ENCODE data around the gene GREB1.

GREB1 gene

DNA sequence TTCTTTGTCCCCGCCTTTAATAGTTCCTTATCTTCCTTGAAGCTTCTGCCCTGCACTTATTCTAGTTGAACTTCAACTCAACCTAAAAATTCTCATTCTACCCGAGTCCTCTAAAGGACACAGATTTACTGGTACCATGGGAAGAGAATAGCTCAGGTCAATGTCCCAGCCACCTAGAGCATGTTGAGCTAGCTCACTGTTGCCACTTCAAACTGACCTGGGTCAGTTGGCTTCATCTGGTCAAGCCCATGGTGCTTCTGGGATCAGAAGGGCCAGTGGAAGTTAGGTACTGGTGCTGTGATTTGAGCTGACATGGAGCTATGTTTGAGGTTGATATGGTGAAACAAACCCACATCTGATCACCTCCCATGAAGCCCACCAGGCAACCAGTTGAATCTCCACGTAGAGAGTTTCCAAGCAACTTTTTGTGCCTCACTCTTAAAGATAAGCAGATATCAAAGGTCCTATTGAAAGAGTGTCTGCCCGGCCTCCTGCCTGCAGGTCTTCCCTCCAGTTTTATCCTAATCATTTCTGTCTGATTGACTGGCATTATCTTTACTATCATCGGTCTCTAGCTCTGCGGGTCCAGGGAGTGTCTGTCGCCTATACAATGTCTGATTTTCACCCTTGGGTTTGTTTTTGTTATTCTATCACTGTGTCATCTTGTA, 17.2 kb downstream of the GREB1 start:
- in situ Hi-C loops (cut with MboI; ENCODE audit: low pct_unique_long_range_greater_than_20kb, low sequenced_read_pairs) = no loop called here
- DNase-seq = no peak

- in situ Hi-C loops (cut with MboI; ENCODE audit: low pct_unique_long_range_greater_than_20kb, low sequenced_read_pairs) = no loop called here
- no peak for DNase-seq
Observed at GRCh38 chr2:11551569-11552259, 17.9 kb downstream of the GREB1 start.

DNA sequence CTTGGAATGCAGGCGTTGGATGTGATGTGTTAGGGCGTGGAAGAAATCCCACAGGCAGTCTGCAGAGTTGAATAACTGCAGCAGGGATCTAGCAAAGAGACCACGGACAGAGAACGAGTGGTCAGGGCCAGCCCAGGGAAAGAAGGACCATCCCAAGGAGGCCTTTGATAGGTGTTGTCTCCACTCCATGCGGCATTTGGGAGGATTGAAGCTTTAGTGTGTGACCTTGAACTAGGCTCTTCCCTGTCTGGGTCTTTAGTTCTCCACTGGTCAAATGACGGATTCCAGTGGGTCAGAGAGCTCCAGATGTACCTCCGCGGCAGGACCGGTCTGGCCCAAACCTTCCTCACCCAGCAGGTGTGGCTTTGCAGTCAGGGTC, 18.4 kb downstream of the GREB1 start:
- DNase-seq = no peak
- in situ Hi-C loops (cut with MboI; ENCODE audit: low pct_unique_long_range_greater_than_20kb, low sequenced_read_pairs) = no loop called here

- in situ Hi-C loops (cut with MboI; ENCODE audit: low pct_unique_long_range_greater_than_20kb, low sequenced_read_pairs) = no loop called here
- DNase-seq = peak; percentile 46
Observed at GRCh38 chr2:11553661-11554398, 20.0 kb downstream of the GREB1 start.

GRCh38 chr2:11554399-11554716, 20.5 kb downstream of the GREB1 start:
- in situ Hi-C loops (cut with MboI; ENCODE audit: low pct_unique_long_range_greater_than_20kb, low sequenced_read_pairs) = no loop called here
- no peak for DNase-seq

DNA sequence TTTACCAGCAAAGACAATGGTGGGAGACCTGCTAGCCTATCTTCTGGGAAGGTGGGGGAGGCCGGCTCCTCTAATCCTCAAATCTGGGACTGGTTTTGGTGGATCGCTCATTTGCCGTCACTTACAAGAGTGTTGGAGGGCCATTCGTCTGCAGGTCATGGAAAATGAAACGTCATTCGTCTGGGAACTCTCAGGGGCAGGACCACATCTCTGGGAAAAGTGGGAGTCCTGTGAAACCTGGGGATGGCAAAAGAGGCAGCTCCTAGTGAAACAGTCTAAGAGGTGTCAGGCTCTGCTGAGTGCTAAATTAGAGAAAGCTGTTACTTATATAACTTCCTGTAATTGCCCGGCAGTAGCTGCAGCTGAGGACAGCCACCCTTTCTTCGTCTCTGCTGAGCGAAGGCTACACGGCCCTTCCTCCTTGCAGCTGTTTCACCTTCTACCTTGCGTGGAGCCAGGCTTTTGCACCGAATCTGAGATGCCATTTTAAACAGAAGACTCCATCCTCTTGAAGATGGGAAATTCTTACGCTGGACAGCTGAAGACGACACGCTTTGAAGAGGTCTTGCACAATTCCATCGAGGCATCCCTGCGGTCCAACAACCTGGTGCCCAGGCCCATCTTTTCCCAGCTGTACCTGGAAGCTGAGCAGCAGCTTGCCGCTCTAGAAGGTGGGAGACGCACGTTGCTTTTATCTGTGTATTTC, 22.4 kb downstream of the GREB1 start:
- in situ Hi-C loops (cut with MboI; ENCODE audit: low pct_unique_long_range_greater_than_20kb, low sequenced_read_pairs) = no loop called here
- no peak for DNase-seq

DNA sequence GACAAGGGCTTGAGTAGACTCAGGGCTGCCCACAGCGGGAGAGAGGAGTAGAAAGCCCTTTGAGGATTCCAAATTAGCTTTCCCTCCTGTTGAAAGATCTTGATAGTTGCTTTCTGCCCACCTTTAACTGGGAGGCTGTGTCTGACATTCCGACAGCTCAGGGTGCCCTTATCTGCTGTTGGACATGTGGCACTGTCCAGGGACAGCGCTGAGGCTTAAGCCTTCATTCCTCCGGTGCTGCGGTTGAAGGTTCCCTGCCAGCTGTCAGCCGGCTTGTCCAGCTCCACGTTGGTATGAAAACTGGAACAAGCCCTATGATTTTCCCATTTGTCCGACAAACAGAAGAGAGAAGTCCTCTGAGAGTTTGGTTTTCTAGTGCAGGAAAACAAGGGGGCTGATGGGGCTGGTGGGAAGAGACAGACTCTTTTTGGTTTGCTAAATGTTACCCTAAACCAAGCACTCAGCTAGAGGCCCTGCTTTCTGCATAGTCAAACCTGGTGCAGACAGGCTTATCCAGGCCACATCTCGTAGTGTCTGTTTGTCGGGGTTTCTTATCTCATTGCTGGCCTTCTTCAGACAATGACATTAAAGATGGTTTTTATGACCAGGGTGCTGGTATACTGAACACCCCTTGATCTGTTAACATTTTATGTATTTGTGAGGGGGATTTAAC, 24.5 kb downstream of the GREB1 start:
- DNase-seq = no peak
- in situ Hi-C loops (cut with MboI; ENCODE audit: low pct_unique_long_range_greater_than_20kb, low sequenced_read_pairs) = no loop called here

DNA sequence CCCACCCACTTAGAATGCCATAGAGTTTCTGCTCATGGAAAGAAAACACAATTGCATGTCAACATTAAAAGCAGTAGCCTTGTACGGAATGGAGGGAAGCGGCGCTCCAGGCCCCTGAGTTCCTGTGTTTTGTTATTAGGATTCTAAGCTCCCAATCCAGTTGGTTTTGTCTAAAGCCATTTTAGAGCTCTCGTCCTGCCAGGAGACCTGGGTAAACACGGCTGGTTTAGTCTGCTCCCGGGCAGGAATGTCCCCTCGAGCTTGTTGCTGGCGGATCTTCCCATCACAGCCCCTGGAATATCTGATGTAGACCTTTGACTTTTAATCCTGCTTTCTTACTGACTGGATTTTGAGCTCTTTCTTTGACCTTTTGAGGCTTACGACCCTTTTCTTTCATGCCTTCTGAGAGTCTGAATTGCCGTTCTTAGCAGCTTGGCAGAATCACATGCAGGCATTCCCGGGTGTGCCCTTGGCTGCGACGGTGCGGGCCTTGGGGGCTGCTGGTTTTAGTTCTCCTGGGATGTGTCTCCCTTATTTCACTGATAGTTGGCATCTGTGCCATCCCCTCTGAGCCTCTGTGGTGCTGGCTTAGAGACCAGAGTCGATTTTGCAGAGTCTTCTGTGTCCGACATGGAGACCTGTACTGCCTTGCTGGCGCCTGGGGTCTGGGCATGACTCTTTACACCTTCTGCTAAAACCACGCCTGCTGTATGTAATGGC, 25.4 kb downstream of the GREB1 start:
- DNase-seq = no peak
- in situ Hi-C loops (cut with MboI; ENCODE audit: low pct_unique_long_range_greater_than_20kb, low sequenced_read_pairs) = no loop called here

DNA sequence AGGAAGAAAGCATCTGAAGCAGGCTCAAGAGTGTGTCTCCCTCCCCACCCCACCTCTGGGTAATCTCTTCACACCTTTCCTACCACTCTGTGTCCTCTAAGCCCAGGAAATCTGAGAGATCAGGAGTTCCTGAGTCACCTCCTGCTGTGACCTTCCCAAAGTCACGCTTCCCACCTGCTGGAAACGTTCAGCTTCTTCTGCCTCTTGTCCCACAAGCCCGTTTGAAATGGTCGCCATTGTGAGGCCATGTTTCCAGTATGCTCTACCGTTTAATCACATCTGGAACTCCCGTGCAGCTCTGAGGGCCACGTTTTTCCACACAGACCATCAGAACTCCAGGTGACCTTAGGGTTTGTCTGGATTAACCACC, 25.9 kb downstream of the GREB1 start:
- in situ Hi-C loops (cut with MboI; ENCODE audit: low pct_unique_long_range_greater_than_20kb, low sequenced_read_pairs) = no loop called here
- no peak for DNase-seq

GRCh38 chr2:11560806-11561205, 27.0 kb downstream of the GREB1 start:
- in situ Hi-C loops (cut with MboI; ENCODE audit: low pct_unique_long_range_greater_than_20kb, low sequenced_read_pairs) = no loop called here
- DNase-seq = no peak

GRCh38 chr2:11562011-11562410, 28.2 kb downstream of the GREB1 start:
- no peak for DNase-seq
- in situ Hi-C loops (cut with MboI; ENCODE audit: low pct_unique_long_range_greater_than_20kb, low sequenced_read_pairs) = no loop called here

DNA sequence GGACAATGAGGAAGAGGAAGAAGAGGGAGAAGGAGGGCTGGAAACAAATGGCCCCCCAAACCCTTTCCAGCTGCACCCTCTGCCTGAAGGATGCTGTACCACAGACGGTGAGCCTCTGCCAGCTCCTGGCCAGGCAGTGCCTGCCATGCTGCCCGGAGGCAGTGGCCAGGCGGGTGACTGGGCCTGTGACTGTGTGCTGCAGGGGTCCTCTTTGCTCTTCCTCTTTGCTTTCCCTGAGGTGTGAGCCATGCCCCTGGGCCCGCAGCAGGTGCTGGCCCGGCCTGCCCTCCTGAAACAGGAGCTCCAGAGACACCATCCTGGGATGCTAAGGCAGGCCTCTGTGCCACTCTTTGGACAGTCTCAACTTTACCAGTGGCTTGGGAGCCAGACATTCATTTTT, 28.6 kb downstream of the GREB1 start:
- DNase-seq = no peak
- in situ Hi-C loops (cut with MboI; ENCODE audit: low pct_unique_long_range_greater_than_20kb, low sequenced_read_pairs) = no loop called here

DNA sequence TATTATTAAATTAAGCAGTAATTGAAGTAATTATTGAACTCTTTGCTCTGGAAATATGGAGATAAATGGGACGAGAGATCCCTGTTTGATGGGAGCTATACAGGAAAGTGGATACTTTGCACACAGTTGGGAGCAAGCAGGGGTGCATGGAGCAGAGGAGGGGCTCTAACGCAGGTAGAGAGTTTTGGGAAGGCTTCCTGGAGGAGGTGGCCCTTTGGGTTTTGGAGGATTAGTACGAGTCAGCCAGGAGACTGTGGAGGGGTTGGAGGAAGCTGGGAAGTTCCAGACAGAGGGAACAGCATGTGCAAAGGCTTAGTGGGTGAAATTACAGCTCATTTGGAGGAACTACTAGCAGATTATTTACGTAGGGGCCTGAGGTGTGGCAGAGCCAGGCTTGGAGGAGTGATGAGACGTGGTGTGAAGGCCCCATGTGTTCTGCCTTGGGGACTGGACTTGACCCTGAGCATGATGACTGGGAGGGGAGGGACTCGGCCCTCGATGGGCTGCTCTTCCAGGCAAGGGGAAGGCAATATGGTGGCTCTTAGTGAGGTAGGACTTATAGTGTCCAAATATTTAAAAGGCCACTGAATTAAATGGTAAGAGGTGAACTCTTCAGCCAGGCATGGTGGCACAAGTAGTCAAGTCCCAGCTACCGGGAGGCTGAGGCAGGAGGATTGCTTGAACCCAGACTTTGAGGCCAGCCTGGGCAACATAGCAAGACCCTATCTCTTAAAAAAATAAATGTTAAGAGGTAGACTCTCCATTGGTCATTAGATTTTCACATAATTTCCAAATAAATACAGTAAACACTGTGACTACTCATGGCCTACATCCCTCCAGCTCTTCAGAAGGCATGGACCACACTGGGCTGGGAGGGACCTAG, 30.2 kb downstream of the GREB1 start:
- in situ Hi-C loops (cut with MboI; ENCODE audit: low pct_unique_long_range_greater_than_20kb, low sequenced_read_pairs) = no loop called here

GRCh38 chr2:11564816-11565567, 31.1 kb downstream of the GREB1 start:
- no peak for DNase-seq
- in situ Hi-C loops (cut with MboI; ENCODE audit: low pct_unique_long_range_greater_than_20kb, low sequenced_read_pairs) = no loop called here

More for the DNA sequence above, 30.2 kb downstream of the GREB1 start:
- no peak for DNase-seq

- in situ Hi-C loops (cut with MboI; ENCODE audit: low pct_unique_long_range_greater_than_20kb, low sequenced_read_pairs) = no loop called here
- no peak for DNase-seq
Observed at GRCh38 chr2:11566383-11566782, 32.5 kb downstream of the GREB1 start.

- in situ Hi-C loops (cut with MboI; ENCODE audit: low pct_unique_long_range_greater_than_20kb, low sequenced_read_pairs) = no loop called here
- no peak for DNase-seq
Observed at GRCh38 chr2:11567631-11568031, 33.8 kb downstream of the GREB1 start.

DNA sequence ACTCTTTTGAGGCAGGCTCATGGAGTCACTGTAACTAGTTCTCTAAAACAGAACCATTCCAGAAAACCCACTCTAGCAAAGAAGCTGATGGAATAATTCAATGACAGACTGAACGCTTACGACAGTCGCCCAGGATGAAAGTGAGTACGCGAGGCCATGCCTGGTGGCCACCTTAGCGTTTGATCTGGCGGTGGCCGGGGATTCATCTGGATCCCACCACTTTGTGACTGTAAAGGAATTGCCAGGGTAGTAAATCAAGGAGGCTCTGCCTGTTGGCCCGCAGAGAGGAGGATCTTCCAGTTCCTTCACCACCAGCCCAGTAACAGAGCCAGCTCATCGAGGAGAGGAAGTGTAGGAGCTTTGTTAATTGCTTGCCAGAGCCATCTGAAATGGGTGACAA, 34.6 kb downstream of the GREB1 start:
- DNase-seq = no peak

More for the DNA sequence above, 34.6 kb downstream of the GREB1 start:
- in situ Hi-C loops (cut with MboI; ENCODE audit: low pct_unique_long_range_greater_than_20kb, low sequenced_read_pairs) = no loop called here
